Caki2 (cell line): Measurements from ENCODE around the gene FTSJ3. TPM values are rescaled to one million over a fixed set of nuclear protein-coding genes. Genes with fewer than 3 reads are reported as not detected.
"Not testable (repeated sequence)": the region's sequence is repeated elsewhere in the genome, so short reads cannot be mapped to it uniquely, and the experiment has no call there.

Source experiments
- DNase-seq: peaks from one replicate; pipeline ENCODE4 v3.0.0-alpha.2; 2015; ENCODE audit warnings: low read depth
- in situ Hi-C: cut with HindIII; loops from 2 replicates; pipeline ENCODE4 v1.10.0; 2016; ENCODE audit warnings: low sequenced_read_pairs, low pct_unique_long_range_greater_than_20kb, mixed read lengths
- total RNA-seq: library from RNA; depleted of rRNA; stranded (reverse); fragments of >200 nt; shearing (Covaris generic); gene quantifications from 2 replicates; pipeline ENCODE4 v1.2.3, GENCODE V29; 2014; ENCODE audit warnings: low replicate concordance

The FTSJ3 gene
- total RNA-seq, 1 experiment from 2014 or later, result 49.4 TPM

GRCh38 chr17:63816669-63817068 lies 10.8 kb downstream of the FTSJ3 start:
- in situ Hi-C loops, result loop anchor here (5.0 kb wide), 1 partner anchor 34 kb away; no protein-coding TSS in a partner anchor
- DNase-seq, result no peak

- DNase-seq, result no peak
- in situ Hi-C loops, result loop anchor here (5.0 kb wide), 1 partner anchor 34 kb away; no protein-coding TSS in a partner anchor
Measured at GRCh38 chr17:63816123-63816522, 11.3 kb downstream of the FTSJ3 start.

GRCh38 chr17:63809970-63810369 lies 17.5 kb downstream of the FTSJ3 start:
- in situ Hi-C loops, result no loop called here
- DNase-seq, result no peak

GRCh38 chr17:63805591-63805990 lies 21.9 kb downstream of the FTSJ3 start:
- in situ Hi-C loops, result no loop called here
- no peak for DNase-seq

- in situ Hi-C loops, result no loop called here
- no peak for DNase-seq
Measured at GRCh38 chr17:63804328-63804727, 23.1 kb downstream of the FTSJ3 start.

GRCh38 chr17:63800783-63801182 lies 26.7 kb downstream of the FTSJ3 start:
- in situ Hi-C loops, result no loop called here

GRCh38 chr17:63798572-63799106 lies 28.8 kb downstream of the FTSJ3 start:
- in situ Hi-C loops, result no loop called here
- DNase-seq, result no peak

More at GRCh38 chr17:63800783-63801182, 26.7 kb downstream of the FTSJ3 start:
- DNase-seq, result no peak

GRCh38 chr17:63796375-63796774 lies 31.1 kb downstream of the FTSJ3 start:
- in situ Hi-C loops, DNase-seq: not testable (repeated sequence)

GRCh38 chr17:63792055-63792729 lies 35.3 kb downstream of the FTSJ3 start:
- in situ Hi-C loops, result no loop called here
- DNase-seq, result no peak

- no peak for DNase-seq
- in situ Hi-C loops, result no loop called here
Measured at GRCh38 chr17:63790057-63790456, 37.4 kb downstream of the FTSJ3 start.

- in situ Hi-C loops, result no loop called here
- no peak for DNase-seq
Measured at GRCh38 chr17:63786971-63787711, 40.3 kb downstream of the FTSJ3 start.

- DNase-seq, result no peak
- in situ Hi-C loops, result no loop called here
Measured at GRCh38 chr17:63786117-63786516, 41.3 kb downstream of the FTSJ3 start.

GRCh38 chr17:63785556-63785955 lies 41.9 kb downstream of the FTSJ3 start:
- no peak for DNase-seq
- in situ Hi-C loops, result no loop called here

- in situ Hi-C loops, result loop anchor here (5.0 kb wide), 1 partner anchor 34 kb away; no protein-coding TSS in a partner anchor
- DNase-seq, result no peak
Measured at GRCh38 chr17:63783522-63783921, 43.9 kb downstream of the FTSJ3 start.

- in situ Hi-C loops, result loop anchor here (5.0 kb wide), 1 partner anchor 36 kb away; no protein-coding TSS in a partner anchor
- no peak for DNase-seq
Measured at GRCh38 chr17:63780928-63781327, 46.5 kb downstream of the FTSJ3 start.

- in situ Hi-C loops, result loop anchor here (5.0 kb wide), 1 partner anchor 37 kb away; no protein-coding TSS in a partner anchor
- DNase-seq, result peak; percentile 29
Measured at GRCh38 chr17:63780507-63780906, 47.0 kb downstream of the FTSJ3 start.

- in situ Hi-C loops, result no loop called here
- no peak for DNase-seq
Measured at GRCh38 chr17:63775420-63775819, 52.0 kb downstream of the FTSJ3 start.

GRCh38 chr17:63774969-63775265 lies 52.5 kb downstream of the FTSJ3 start:
- no peak for DNase-seq

More at GRCh38 chr17:63774969-63775265, 52.5 kb downstream of the FTSJ3 start:
- in situ Hi-C loops, result no loop called here
